Measurements from ENCODE around the gene TAF5L.

DNA sequence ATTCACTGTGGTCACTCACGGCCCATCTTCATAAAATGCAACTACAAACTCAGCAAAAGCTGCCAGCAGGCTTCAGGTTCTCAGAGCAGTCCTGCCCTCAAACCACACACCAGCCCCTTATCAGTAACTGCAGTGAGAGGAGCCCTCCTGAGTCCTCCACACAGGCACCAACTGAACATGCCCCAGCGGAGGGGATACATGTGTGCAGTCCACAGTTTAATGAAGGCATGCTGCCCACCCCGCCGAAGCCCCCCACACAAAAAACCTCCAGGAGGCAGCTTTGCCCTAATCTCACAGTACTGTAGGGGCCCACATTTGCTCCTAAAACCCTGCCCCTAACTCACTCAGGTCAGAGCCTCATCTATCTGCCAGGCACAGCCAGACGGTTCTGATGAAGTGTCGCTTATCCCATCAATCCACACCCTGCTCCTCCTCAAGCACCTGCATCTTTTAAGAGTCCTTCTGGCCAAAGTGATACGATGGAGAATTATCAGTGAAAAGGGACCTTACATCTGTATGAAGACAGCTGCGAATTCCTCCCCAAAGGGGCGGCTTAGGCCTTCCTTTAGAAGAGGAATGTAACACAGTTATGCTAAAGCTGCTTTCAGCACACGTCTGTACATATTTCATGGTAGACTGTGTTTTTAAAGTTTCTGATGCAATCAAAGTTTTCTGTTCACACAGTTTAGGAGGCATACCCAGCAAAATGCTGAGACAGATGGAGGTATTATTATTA, 70.9 kb downstream of the TAF5L start:
- TF ChIP-seq GATA2 (IDR thresholded peaks at IDR 0.05; ENCODE audit: low read depth, low read length) (no peak), GATA3 (IDR thresholded peaks at IDR 0.05; ENCODE audit: low read depth, low read length) (no peak)
